Measurements from ENCODE around the gene SCGB2A2.

- TF ChIP-seq REST (IDR thresholded peaks at IDR 0.05; ENCODE audit: insufficient read depth in 1 of 2, low read depth in 2 of 2, low read length in 2 of 2): no peak
- TF ChIP-seq POLR2AphosphoS5 (IDR thresholded peaks at IDR 0.05; ENCODE audit: low read depth, low read length): no peak
These were observed 31.8 kb upstream of the SCGB2A2 start for GRCh38 chr11:62238151-62238550.
